IMR-90 (cell line): Measurements from ENCODE around the gene PARD6G.

ENCODE experiments used
- BHLHE40 ChIP-seq: fragments of 150-350 bp; IDR thresholded peaks from 2 replicates; pipeline ENCODE4 v1.6.1; 2016; ENCODE audit warnings: mild to moderate bottlenecking, low read depth, low read length
- CEBPB ChIP-seq: IDR thresholded peaks from 2 replicates; pipeline ENCODE4 v1.6.1; 2012; ENCODE audit warnings: low read depth, low read length, improper control_type of control experiment
- CHD1 ChIP-seq: IDR thresholded peaks from 2 replicates; pipeline ENCODE4 v1.6.1; 2012; ENCODE audit warnings: low read depth, low read length, improper control_type of control experiment
- CTCF ChIP-seq: conservative IDR thresholded peaks from 2 replicates; pipeline ENCODE4 v1.5.1; 2012; ENCODE audit warnings: mild to moderate bottlenecking, low read depth, low read length, improper control_type of control experiment
- FOS ChIP-seq: fragments of 150-350 bp; IDR thresholded peaks from 2 replicates; pipeline ENCODE4 v1.6.1; 2016; ENCODE audit warnings: low read depth, low read length
- MAFK ChIP-seq: IDR thresholded peaks from 2 replicates; pipeline ENCODE4 v1.6.1; 2012; ENCODE audit warnings: low read depth, low read length, improper control_type of control experiment
- MXI1 ChIP-seq: IDR thresholded peaks from 2 replicates; pipeline ENCODE4 v1.6.1; 2012; ENCODE audit warnings: low read depth, mild to moderate bottlenecking, low read length, moderate library complexity, borderline replicate concordance
- POLR2A ChIP-seq: IDR thresholded peaks from 2 replicates; pipeline ENCODE4 v1.6.1; 2012; ENCODE audit warnings: mild to moderate bottlenecking, low read depth, low read length
- RAD21 ChIP-seq: IDR thresholded peaks from 2 replicates; pipeline ENCODE4 v1.6.1; 2012; ENCODE audit warnings: low read length, improper control_type of control experiment
- RCOR1 ChIP-seq: IDR thresholded peaks from 2 replicates; pipeline ENCODE4 v1.6.1; 2012; ENCODE audit warnings: mild to moderate bottlenecking, low read length, improper control_type of control experiment; ENCODE audit not compliant: insufficient replicate concordance
- USF2 ChIP-seq: fragments of 150-350 bp; IDR thresholded peaks from 2 replicates; pipeline ENCODE4 v1.6.1; 2017; ENCODE audit warnings: mild to moderate bottlenecking, antibody characterized with exemption, low read length, low read depth

- no peak for TF ChIP-seq MAFK
- no peak for TF ChIP-seq CEBPB
- TF ChIP-seq MXI1: no peak
- TF ChIP-seq CTCF: no peak
- TF ChIP-seq RCOR1: no peak
- TF ChIP-seq USF2: no peak
- TF ChIP-seq POLR2A: no peak
- no peak for TF ChIP-seq RAD21
- TF ChIP-seq CHD1: no peak
- no peak for TF ChIP-seq BHLHE40
- no peak for TF ChIP-seq FOS
These were observed 79.4 kb downstream of the PARD6G start for GRCh38 chr18:80167931-80168330.
